ENCODE measurements around the gene DLST. TPM values are rescaled to one million over a fixed set of nuclear protein-coding genes. Genes with fewer than 3 reads are reported as not detected.

The DLST gene
- polyA plus RNA-seq (ENCODE audit: low read depth in 6 of 6) = 10 to 100 TPM in 1 of 6 donors, 1 to 10 TPM in 5; 6.6 to 10.5 (median 8.2) TPM

GRCh38 chr14:74881431-74882102, at the start of gene DLST:
DLST (plus strand) TSS chr14:74881916; CDS start chr14:74881954, 38 bp downstream.
- peak within 1 kb of the TSS; percentile 97 to 99 (median 98) for H3K27ac Mint-ChIP-seq
- H3K4me3 Mint-ChIP-seq = peak within 1 kb of the TSS; percentile 94 to 100 (median 99)
- no peaks in the 10 kb centered on the region for H3K36me3 Mint-ChIP-seq
- H3K4me1 Mint-ChIP-seq = peaks cover 42 to 54% (median 52%) of the 10 kb centered on the region in 3 donors
- ATAC-seq (ENCODE audit: low read depth in 2 of 2) (peak; percentile 87 to 88), DNase-seq (peak; percentile 84)
- no peaks in the 10 kb centered on the region for H3K9me3 Mint-ChIP-seq
- no peaks in the 10 kb centered on the region for H3K27me3 Mint-ChIP-seq

DNA sequence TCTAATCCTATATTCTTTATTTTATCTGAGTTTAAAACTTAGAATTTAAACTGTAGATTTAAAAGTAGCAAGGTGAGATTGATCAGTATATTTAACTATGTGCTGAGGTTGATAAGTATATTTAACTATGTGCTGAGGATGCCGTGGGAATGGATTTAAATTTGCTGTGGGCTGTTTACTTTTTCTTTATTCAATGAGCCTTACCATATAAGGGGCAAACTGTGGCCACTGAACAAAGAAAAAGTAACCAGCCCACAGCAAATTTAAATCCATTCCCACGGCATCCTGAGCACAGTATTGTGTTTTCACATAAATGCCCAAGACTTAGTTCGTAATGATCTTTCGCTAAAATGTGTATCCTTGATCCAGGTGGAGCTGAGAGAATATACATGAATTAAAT, 48.9 kb upstream of the DLST start:
- H3K36me3 Mint-ChIP-seq = peaks cover 17 to 21% of the 10 kb centered on the region in 2 donors

DNA sequence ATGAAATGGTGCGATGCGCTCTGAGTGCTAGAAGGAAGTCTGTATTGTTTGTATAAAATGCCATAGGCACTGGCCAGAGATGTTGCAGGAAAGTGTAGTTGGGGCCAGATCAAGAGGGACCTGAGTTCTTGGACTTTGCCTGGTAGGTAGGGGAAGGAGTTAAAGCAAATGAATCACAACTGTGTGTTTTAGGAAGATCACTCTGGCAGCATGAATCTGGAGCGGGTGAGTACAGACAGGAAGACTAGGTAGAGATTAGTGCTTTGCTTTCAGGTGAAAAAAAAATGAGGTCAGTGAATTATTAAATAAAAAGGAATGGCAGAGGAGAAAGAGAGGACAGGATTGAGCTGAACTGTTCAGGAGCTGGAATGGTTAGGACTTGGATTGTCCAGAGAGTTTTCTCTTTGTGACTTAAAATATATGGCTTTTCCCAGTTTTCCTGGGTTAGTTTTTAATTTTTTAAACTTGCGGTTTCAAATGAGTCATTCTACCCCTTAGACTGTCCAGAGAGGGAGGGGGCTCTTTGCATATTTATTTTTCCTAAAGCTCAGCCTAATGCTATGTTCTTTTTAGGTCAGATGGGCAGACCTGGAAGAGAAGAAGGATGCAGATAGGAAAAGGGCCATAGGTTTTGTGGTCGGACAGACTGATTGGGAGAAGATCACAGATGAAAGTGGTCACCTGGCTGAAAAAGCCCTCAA, 46.9 kb upstream of the DLST start:
- Mint-ChIP-seq H3K9me3 (no peaks in the 10 kb centered on the region), H3K4me3 (peak overlapping the region in 4 of 8 donors; percentile 3 to 68 (median 30)), H3K36me3 (peaks cover 8 to 9% of the 10 kb centered on the region in 2 donors), H3K4me1 (peaks cover 35 to 52% (median 44%) of the 10 kb centered on the region in 3 donors), H3K27ac (peak overlapping the region; percentile 74 to 95 (median 84)), H3K27me3 (no peaks in the 10 kb centered on the region)
- no peak for ATAC-seq (ENCODE audit: low read depth in 2 of 2)
- DNase-seq = no peak

More for the DNA sequence above, 48.9 kb upstream of the DLST start:
- DNase-seq = no peak
- Mint-ChIP-seq H3K9me3 (no peaks in the 10 kb centered on the region), H3K4me3 (no peak overlapping the region), H3K4me1 (peaks cover 31 to 38% (median 36%) of the 10 kb centered on the region in 3 donors), H3K27ac (no peak overlapping the region), H3K27me3 (no peaks in the 10 kb centered on the region)
- ATAC-seq (ENCODE audit: low read depth in 2 of 2) = no peak

DNA sequence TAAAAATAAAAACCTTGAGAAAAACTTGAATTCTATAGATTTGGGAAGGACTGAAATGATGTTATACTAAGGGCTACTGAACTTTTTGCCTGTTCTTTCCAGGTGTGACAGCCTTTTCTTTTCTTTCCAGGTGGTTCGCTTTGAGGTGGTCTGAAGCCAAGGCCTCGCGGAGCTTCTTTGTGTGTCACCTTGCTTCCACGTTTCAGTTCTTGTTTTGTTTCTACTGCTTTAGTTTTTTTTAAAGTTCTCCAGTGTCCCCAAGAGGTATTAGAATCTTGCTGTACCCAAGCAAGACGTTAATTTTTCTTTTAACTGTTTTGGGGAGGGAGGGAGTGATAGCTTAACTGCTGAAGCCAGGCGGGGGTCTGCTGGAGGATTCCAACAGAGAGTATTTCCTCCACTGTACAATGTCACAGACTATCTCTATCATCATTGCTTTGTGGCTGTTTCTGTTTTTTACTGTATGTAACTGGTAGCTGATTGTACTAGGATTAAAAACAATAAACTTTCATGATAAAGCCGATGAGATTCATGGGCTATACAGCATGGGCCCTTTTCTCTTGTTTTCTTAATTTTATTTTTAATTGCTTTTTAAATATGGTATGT, 46.0 kb upstream of the DLST start:
- DNase-seq = peak; percentile 31
- Mint-ChIP-seq H3K27ac (peak overlapping the region; percentile 69 to 95 (median 86)), H3K9me3 (no peaks in the 10 kb centered on the region), H3K27me3 (no peaks in the 10 kb centered on the region), H3K4me3 (peak overlapping the region; percentile 18 to 86 (median 55)), H3K36me3 (peaks cover 0 to under 1% of the 10 kb centered on the region in 2 donors), H3K4me1 (peaks cover 43 to 57% (median 50%) of the 10 kb centered on the region in 3 donors)
- ATAC-seq (ENCODE audit: low read depth in 2 of 2) = peak; percentile 79 to 84

- peak; percentile 12 to 24 for ATAC-seq (ENCODE audit: low read depth in 2 of 2)
- Mint-ChIP-seq H3K27ac (peak overlapping the region; percentile 74 to 96 (median 92)), H3K4me1 (peaks cover 49 to 64% (median 57%) of the 10 kb centered on the region in 3 donors), H3K36me3 (no peaks in the 10 kb centered on the region), H3K4me3 (peak overlapping the region; percentile 7 to 81 (median 66)), H3K9me3 (no peaks in the 10 kb centered on the region), H3K27me3 (no peaks in the 10 kb centered on the region)
- no peak for DNase-seq
These were observed 45.3 kb upstream of the DLST start for GRCh38 chr14:74836251-74836960.

- peak in 1 of 2 donors; percentile 20 for ATAC-seq (ENCODE audit: low read depth in 2 of 2)
- H3K4me1 Mint-ChIP-seq = peaks cover 59 to 74% (median 63%) of the 10 kb centered on the region in 3 donors
- H3K4me3 Mint-ChIP-seq = peak overlapping the region in 7 of 8 donors; percentile 39 to 90 (median 72)
These were observed 43.5 kb upstream of the DLST start for GRCh38 chr14:74838166-74838565.

GRCh38 chr14:74840603-74841030, 41.1 kb upstream of the DLST start:
- no peak for DNase-seq
- H3K36me3 Mint-ChIP-seq = no peaks in the 10 kb centered on the region
- no peak for ATAC-seq (ENCODE audit: low read depth in 2 of 2)
- no peak overlapping the region for H3K4me3 Mint-ChIP-seq
- peak overlapping the region in 5 of 6 donors; percentile 14 to 94 (median 85) for H3K27ac Mint-ChIP-seq
- H3K27me3 Mint-ChIP-seq = no peaks in the 10 kb centered on the region
- peaks cover 48 to 62% (median 49%) of the 10 kb centered on the region in 3 donors for H3K4me1 Mint-ChIP-seq
- no peaks in the 10 kb centered on the region for H3K9me3 Mint-ChIP-seq

More at GRCh38 chr14:74838166-74838565, 43.5 kb upstream of the DLST start:
- DNase-seq = no peak
- Mint-ChIP-seq H3K27ac (peak overlapping the region; percentile 74 to 96 (median 92)), H3K9me3 (no peaks in the 10 kb centered on the region), H3K27me3 (no peaks in the 10 kb centered on the region), H3K36me3 (no peaks in the 10 kb centered on the region)

DNA sequence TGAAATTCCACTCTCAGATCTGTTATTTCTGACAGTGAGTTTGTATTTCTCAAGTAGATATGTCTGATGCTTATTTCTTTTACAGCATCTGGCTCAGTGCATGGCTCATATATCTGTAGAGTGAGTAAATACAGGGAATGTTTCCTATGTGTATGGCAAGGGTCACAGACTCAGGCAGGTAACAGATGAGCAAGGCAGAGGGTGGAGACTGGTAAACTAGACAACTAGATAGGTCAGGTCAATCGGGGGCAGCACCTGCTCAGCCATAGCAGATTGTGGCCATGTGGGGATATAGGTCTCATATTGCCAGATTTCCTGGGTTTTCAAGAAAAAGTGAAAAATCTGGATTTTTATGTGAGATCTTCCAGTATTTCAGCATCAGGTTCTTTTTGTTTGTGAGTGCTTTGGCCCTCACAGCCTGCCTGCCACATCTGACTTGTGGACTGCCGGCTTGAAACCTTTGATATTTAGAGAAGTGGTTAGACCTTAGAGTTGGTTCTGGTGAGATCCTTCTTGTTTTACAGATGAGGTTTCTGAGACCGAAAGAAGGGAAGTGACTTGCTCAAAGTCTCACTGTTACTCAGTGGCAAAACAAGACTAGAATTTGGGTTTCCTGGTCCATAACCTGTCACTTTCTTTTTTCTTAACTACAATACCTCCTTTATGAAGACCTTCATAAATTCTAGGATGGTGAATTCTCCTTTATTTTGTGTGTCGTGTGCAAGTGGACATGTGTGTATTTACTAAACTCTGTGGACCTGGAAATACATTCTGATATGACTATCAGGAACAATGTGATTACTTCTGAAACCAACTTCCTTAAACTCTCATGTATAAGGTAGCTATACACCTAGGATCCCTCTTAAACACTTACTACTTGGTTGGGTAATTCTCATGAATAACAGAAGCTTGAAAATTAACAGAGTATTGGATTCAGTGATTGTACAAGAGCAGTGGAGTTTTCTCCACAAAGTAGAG, 40.2 kb upstream of the DLST start:
- Mint-ChIP-seq H3K4me3 (peak overlapping the region; percentile 19 to 86 (median 61)), H3K36me3 (no peaks in the 10 kb centered on the region), H3K27ac (peak overlapping the region; percentile 85 to 94 (median 88)), H3K27me3 (no peaks in the 10 kb centered on the region), H3K4me1 (peaks cover 40 to 53% (median 41%) of the 10 kb centered on the region in 3 donors), H3K9me3 (no peaks in the 10 kb centered on the region)
- peak; percentile 88 for ATAC-seq (ENCODE audit: low read depth in 2 of 2)
- peak; percentile 54 for DNase-seq

- no peak for DNase-seq
- H3K9me3 Mint-ChIP-seq = no peaks in the 10 kb centered on the region
- H3K36me3 Mint-ChIP-seq = no peaks in the 10 kb centered on the region
- H3K27ac Mint-ChIP-seq = peak overlapping the region in 2 of 6 donors; percentile 65 to 70
- no peak overlapping the region for H3K4me3 Mint-ChIP-seq
- H3K27me3 Mint-ChIP-seq = no peaks in the 10 kb centered on the region
- no peak for ATAC-seq (ENCODE audit: low read depth in 2 of 2)
- H3K4me1 Mint-ChIP-seq = peaks cover 19 to 32% (median 24%) of the 10 kb centered on the region in 3 donors
These were observed 38.1 kb upstream of the DLST start for GRCh38 chr14:74843653-74844052.

- Mint-ChIP-seq H3K9me3 (no peaks in the 10 kb centered on the region), H3K27me3 (no peaks in the 10 kb centered on the region), H3K27ac (no peak overlapping the region), H3K36me3 (no peaks in the 10 kb centered on the region), H3K4me1 (peaks cover 9 to 13% (median 12%) of the 10 kb centered on the region in 3 donors), H3K4me3 (no peak overlapping the region)
- ATAC-seq (ENCODE audit: low read depth in 2 of 2) = no peak
- DNase-seq = no peak
These were observed 35.5 kb upstream of the DLST start for GRCh38 chr14:74846168-74846567.

GRCh38 chr14:74846968-74847665, 34.6 kb upstream of the DLST start:
- no peaks in the 10 kb centered on the region for H3K27me3 Mint-ChIP-seq
- H3K9me3 Mint-ChIP-seq = no peaks in the 10 kb centered on the region
- H3K27ac Mint-ChIP-seq = no peak overlapping the region
- DNase-seq = no peak
- no peak for ATAC-seq (ENCODE audit: low read depth in 2 of 2)
- no peak overlapping the region for H3K4me3 Mint-ChIP-seq
- no peaks in the 10 kb centered on the region for H3K36me3 Mint-ChIP-seq
- H3K4me1 Mint-ChIP-seq = peaks cover 0 to 4% (median 3%) of the 10 kb centered on the region in 3 donors
